ENCODE measurements around the gene SOCS6. TPM values are rescaled to one million over a fixed set of nuclear protein-coding genes. Genes with fewer than 3 reads are reported as not detected.

The SOCS6 gene
- total RNA-seq, 1 experiment from 2014 or later = 7.8 TPM

- DNase-seq (ENCODE audit: low read depth) = no peak
- in situ Hi-C loops (cut with HindIII; ENCODE audit: low pct_unique_long_range_greater_than_20kb, low sequenced_read_pairs) = no loop called here
Observed at GRCh38 chr18:70370762-70371733, 82.2 kb downstream of the SOCS6 start.

GRCh38 chr18:70371908-70372307 lies 83.1 kb downstream of the SOCS6 start:
- in situ Hi-C loops (cut with HindIII; ENCODE audit: low pct_unique_long_range_greater_than_20kb, low sequenced_read_pairs) = no loop called here
- no peak for DNase-seq (ENCODE audit: low read depth)

GRCh38 chr18:70372450-70373041 lies 83.7 kb downstream of the SOCS6 start:
- no peak for DNase-seq (ENCODE audit: low read depth)
- in situ Hi-C loops (cut with HindIII; ENCODE audit: low pct_unique_long_range_greater_than_20kb, low sequenced_read_pairs) = no loop called here

- in situ Hi-C loops (cut with HindIII; ENCODE audit: low pct_unique_long_range_greater_than_20kb, low sequenced_read_pairs) = no loop called here
- peak; percentile 58 for DNase-seq (ENCODE audit: low read depth)
Observed at GRCh38 chr18:70373042-70373519, 84.2 kb downstream of the SOCS6 start.

DNA sequence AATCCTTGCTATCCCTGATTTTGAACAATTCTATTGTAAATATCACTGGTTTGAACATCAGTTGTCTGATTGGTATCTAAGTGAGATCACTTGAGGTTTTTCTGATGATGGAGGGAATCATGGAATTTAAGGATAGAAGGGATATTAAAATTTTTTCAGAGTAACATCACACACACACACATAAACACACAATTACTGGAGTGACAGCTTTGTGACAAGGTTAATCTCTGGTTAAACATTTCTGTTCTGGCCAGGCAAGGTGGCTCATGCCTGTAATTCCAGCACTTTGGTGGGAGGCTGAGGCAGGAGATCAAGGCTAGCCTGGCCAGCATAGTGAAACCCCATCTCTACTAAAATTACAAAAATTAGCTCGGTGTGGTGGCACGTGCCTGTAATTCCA lies 85.3 kb downstream of the SOCS6 start:
- no peak for DNase-seq (ENCODE audit: low read depth)
- in situ Hi-C loops (cut with HindIII; ENCODE audit: low pct_unique_long_range_greater_than_20kb, low sequenced_read_pairs) = no loop called here

DNA sequence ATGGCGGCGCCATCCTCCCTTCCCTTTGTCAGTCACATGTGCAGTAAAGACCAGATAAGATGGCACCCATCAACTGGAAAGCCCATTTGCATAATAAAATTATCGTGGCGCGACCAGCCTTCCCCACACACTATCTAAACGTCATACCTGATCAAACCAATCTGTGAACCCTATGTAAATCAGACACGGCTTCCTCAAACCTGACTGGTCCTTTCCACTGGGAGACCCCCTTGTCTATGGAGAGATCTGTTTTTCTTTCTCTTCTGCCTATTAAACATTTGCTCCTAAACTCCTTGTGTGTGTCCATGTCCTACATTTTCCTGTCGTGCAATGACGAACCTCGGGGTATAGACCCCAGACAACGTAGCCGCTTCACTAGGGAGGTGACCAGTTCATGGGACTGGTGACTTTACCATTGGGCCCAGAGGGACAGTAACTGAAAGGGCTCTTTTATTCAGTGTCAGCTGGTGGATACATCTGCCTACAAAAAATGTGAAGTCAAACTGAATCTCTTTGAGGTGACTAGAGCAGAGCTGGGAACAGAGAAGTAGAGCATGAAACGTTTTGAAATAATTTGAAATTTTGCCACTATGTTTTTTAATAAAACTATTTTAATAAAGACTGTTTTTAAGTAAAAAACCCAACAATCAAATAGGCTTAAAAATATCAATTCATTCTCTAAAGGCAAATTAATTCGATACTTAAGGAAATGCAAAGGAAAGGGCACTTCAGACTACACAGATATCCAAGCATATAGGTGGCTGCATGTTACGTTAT lies 87.5 kb downstream of the SOCS6 start:
- DNase-seq (ENCODE audit: low read depth) = peak; percentile 83
- in situ Hi-C loops (cut with HindIII; ENCODE audit: low pct_unique_long_range_greater_than_20kb, low sequenced_read_pairs) = no loop called here

- in situ Hi-C loops (cut with HindIII; ENCODE audit: low pct_unique_long_range_greater_than_20kb, low sequenced_read_pairs) = no loop called here
- DNase-seq (ENCODE audit: low read depth) = peak; percentile 82
Observed at GRCh38 chr18:70376914-70377258, 88.0 kb downstream of the SOCS6 start.

GRCh38 chr18:70377317-70377799 lies 88.5 kb downstream of the SOCS6 start:
- in situ Hi-C loops (cut with HindIII; ENCODE audit: low pct_unique_long_range_greater_than_20kb, low sequenced_read_pairs) = no loop called here
- DNase-seq (ENCODE audit: low read depth) = no peak

DNA sequence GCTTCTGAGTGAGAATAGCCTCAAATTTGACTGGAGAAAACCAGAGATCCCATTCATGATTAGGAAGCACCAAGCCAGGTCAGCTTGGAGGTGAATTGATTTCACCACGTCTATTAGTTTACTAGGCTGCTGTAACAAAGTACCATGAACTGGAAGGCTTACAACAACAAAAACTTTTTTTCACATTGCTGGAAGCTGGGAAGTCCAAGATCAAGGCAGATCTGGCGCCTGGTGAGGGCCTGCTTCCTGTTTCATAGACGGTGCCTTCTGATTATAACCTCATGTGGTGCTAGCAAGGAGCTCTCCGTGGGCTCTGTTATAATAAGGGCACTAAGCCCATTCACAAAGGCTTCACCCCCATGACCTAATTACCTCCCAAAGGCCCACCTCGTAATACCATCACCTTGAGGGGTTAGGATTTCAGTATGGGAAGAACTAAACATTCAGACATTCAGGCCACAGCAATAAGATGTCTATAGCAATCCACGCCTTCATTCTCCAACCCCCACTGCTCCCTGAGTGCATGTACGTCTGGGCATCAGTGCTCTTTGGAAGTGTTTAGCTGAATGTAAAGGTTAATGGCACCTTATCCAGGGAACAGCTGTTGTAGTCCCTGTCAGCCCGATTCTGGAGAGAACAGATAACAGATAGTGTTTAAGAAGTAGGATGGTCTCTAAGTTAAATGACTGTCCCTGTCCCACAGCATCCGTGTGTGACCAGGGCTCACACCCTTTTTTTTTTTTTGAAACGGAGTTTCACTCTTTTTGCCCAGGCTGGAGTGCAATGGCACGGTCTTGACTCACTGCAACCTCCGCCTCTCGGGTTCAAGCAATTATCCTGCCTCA lies 89.2 kb downstream of the SOCS6 start:
- in situ Hi-C loops (cut with HindIII; ENCODE audit: low pct_unique_long_range_greater_than_20kb, low sequenced_read_pairs) = no loop called here
- no peak for DNase-seq (ENCODE audit: low read depth)

Other genes with a start within 250 kb of the SOCS6 start
- gene RTTN, start 83.4 kb upstream of the SOCS6 start, total RNA-seq (2014; rRNA removed; shearing (Covaris generic); ENCODE audit: low replicate concordance) = 1.1 and 1.7 TPM in 2 replicates